ENCODE measurements around the gene TBC1D21.
A peak's percentile ranks its signal among the peaks of the same experiment; 100 is the strongest.

The TBC1D21 gene

DNA sequence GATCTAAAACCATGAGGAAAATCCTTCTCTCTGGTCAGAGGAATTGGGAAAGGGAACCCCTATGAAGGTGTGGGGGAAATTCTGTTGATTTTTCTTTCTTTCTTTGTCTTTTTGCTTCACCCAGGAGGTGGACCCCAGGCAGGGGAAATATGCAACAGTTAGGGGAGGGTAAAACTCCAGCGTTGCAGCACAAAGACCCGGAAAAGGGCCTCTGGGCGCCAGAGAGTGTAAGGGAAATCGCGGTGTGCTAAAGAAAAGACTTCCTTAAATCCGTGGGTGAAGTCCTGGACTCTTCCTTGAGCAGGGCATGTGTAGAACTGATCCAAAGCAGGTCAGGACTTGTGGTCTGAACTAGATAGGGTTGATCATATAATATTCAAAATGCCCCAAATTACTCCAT lies 11.1 kb upstream of the TBC1D21 start:
- no peak for DNase-seq

DNA sequence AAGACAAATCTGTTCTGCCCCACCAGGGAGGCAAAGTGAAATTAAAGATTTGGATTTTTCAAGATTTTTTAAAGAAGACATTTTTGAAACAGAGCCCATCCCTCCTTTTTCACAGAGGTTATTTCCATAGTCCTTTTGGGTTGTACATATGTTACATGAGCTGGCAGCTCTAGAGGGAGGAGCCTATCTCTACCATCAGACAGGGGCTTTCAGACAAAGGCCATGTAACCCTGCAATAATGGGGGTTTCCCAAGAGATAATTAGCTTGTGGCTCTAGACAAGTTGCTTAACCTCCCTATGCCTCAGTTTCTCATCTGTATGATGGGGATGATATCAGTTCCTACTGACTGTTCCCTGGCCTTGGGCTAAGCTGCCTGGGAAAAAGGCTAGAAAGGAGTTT lies 8.0 kb upstream of the TBC1D21 start:
- DNase-seq, result no peak

DNA sequence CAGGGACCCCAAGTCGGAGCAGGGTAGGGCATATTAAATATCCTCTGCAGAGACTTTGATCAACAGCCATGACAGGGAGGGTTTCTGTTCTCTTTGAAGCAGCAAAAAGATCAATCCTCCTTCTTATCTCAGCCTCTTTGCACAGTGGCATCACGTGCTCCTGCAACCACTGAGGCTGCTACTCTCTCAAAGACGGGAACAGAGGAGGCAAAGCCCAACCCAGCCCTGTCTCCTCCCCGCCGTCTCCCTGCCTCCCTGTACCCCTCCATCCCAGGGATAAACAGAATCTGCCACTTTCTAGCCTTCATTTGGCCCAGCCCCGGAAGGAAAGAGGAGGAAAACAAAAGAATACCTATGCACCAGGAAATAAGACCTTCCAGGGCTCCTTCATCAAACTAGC lies 7.5 kb upstream of the TBC1D21 start:
- no peak for DNase-seq

DNA sequence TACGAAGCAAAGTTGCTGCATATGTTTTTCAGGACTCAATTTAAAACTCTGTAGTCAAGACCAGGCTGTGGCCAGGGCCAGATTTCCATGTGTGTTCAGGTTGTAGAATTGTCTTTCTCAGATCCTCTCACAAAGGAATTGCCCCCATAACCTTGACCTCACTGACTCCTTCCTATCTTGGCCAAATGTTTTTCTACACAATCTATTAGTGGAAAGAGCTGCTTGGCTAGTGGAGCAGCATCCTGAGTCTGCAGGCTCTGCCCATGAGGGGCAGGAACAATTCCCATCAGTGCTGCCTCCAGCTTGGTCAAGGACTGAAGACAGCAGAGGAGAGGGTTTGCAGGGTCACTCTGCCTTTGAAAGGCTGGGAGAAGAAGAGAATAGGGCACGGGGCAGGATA lies 6.9 kb upstream of the TBC1D21 start:
- DNase-seq, result no peak

DNA sequence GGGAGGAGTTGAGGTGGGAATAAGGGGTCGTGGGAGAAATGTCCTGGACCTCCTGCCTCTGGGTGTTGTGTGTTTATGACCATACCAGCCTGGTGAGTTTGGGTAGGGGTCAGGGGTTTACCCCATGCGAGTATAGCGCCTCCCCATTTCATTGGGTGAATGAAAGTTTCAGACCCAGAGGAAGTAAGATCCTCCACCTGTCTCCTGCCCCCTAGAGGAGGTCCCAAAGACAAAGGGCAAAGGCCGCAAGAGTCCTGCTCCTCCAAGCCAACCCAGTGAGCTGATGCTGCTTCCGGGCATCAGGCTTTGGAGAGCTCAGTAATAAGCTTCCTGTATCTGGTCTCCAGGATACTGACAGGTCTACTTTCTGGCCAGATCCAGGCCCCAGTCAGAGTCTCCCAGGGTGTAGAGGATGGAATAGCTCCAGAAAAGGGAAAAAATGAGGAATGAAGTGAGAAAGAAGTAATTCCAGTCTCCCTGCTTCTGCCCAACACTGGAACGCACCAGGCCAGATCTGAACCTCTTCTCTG lies 6.4 kb upstream of the TBC1D21 start:
- no peak for DNase-seq

DNA sequence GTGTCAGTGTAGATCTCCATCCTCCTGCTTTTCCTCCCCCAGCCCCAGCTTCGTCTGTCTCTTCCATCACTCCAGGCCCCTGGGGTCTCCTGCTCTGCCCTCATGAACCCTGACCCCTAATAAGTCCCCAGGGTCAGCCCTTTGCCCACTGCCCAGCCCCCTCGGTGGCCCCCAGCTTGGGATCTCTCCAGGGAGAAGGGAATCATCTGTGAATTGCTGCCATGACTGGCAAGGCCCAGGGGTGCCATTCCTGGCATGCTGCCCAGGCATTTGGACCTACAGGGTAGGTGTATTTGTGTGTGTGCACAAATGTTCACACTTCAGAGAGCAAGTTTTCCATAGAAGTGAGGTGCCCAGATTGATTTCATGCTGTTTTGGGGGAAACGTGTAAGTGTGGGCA lies 5.9 kb upstream of the TBC1D21 start:
- DNase-seq, result no peak

DNA sequence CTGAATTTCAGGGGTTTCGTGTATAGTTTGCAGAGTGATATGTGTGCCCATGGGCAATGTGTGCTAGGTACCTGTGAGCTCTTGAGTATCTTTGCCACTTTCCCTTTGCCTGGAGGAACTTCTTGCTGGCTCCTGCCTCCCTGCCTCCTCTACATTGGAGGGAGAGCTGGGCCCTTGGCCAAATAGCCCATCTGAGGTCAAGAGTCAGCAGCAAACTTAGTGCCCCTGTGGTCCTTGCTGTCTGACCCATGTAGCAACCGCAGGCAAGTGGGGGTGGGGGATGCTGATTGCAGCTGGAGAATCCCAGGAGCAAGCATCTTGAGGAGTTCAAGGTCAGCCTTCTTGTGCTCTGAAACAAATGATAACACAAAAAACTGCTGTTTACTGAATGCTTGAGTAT lies 5.4 kb upstream of the TBC1D21 start:
- DNase-seq, result no peak

DNA sequence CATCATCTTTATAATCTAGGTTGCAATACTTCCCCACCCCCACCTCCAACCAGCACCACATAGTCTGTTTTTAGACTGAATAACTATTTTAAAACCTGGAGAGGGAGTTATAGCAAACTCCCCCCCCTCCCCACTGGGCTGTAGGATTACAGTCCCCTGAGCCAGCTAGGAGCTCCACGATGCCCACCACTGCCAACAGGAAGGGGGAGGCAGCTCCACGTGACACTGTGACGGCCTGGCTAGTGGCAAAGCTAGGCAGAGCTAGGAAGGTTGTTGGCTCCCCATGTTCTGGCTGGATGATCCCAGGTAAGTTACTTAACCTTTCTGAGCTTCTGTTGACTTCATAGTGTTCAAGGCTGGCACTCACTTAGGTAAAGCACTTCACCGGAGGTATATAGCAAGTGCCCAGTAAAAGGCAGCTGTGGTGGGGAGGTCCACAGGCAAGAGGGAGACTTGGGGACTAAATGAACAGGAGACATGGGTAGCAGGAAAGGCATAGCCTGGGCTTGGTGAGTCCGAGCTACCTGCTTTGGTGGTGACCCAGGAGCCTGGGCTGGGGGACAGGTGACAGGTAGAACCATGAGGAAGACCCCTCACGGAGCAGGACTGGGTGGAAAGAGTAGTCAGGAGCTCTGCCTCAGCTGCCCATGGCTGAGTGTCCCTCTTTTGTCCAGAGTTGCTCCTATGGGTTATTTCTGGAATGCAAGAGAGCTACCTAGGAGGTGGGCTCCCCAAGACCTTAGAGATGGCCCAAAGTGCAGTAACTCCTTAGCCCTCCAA lies 4.0 kb upstream of the TBC1D21 start:
- no peak for DNase-seq

DNA sequence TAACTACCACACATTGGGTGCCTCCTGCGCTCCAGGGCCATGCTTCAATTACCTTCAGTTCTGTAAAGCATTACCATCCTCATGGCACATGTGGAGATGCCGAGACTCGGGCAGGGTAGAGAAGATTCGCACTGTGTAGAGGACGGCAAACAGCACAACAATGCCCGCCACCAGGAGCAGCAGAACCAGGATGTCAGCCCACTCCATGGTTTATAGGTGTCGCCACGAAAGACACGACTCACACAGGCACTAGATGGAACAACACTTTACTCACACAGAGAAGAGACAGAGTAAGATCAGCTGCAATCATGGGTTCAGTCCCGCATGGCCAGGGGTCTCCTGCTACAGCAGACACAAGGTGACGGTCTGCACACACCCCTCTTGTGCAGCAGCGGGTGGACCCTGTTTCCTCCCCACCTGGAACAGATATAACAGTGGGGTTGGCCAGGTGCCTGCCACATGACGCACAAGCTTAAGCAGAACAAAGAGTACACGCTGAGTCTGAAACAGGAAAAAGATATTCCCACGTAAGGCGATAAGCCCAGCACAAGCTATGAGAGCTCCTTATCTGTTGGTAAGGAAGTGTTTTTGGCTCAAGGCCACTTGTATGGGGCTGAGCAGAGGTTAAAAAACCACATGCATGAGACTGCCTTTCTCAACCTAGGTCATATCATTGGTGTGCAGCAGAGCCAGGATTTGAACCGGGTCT lies 2.5 kb upstream of the TBC1D21 start:
- DNase-seq, result no peak

DNA sequence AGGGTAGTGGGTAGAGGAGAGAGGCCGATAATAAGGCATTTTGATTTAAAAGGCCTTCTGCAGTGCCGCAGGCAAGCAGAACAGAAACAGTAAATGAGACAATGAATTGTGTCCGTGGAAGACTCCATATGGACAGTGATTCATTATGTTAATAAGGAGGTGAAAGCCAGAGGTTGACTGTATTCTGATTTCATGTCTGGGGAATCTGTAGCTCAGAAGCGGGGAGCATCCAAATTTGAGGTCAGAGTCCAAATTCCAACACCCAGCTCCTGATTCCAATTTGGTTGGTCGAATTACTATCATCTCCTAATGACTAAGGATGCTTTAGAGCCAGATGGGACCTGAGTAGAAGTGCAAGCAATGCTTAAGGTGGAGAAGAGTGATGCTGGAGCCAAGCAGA lies 1.0 kb upstream of the TBC1D21 start:
- DNase-seq, result no peak

DNA sequence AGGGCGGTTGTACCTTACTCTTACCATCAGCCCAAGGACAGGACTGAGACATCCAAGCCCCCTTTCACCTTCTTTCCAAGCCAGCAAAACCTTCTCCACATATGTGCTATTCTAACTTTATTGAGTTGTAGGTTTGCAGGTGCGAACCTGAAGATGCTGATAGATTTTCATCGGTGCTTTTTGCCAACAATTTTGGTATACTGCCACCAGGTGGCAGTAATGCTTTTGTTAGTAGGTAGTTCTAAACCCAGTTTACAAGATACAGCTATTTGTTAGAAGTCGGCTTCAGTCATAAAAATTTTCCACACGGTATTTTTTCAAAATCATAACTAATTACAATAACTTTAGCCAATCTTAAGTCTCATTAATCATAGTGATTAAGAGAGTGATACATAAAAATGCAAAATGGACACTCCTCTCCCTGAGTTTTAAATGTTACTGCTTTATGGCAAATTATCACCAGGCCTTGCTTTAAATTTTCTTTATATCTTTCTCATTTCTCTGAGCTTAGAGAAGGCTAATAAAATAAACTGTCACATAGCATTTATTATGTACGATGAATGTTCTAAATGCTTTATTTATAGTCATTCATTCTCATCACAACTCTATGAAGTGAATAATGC lies 636 bp downstream of the TBC1D21 start:
- peak in 2 of 5 donors; percentile 11 to 57 for DNase-seq

DNA sequence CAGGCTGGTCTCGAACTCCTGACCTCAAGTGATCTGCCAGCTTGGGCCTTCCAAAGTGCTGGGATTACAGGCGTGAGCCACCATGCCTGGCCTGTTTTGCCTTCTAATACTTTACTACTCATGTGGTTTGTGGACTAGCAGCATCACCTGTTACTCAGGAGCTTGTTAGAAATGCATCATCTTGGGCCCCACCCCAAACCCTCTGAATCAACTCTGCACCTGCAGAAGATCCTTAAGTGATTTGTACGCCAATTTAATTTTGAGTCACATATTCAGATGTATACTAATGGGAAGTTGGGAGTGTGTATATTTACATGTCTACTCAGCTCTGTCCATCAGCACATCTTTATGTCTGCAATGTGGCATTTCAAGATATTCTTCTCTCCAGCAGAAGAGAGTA lies 6.1 kb downstream of the TBC1D21 start:
- no peak for DNase-seq

DNA sequence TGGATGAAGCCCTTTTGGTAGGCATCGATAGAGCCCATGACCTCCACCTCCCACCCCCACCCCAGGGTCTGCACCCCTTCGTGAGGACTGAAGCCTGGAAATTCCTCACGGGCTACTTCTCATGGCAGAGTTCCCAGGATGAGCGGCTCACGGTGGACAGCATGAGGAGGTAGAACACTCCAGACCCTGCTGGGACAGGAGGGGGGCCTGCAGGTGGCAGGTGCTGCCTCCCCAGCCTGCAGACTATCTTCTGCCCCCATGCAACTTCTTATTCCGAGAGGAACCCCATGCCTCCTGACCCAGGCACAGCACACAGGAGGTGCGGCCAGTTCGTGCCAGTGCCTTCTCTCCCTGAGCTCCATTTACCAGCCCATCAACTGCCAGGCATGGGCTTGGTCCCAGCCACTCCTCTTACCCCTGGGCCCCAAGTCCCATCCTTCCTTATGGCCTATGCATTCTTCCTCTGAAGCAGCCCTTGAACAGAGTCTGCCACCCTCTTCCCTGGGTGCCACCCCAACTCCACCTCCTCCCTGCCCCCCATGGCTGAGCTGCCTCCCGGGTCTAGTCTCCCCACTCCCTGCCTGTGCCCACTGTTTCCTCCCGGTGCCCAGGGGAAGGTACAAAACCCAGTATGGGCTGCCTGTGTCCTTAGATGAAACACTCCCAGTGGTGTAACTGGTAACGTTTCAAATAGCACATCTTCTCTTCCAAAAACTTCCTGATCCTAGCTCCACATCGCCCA lies 8.4 kb downstream of the TBC1D21 start:
- no peak for DNase-seq

DNA sequence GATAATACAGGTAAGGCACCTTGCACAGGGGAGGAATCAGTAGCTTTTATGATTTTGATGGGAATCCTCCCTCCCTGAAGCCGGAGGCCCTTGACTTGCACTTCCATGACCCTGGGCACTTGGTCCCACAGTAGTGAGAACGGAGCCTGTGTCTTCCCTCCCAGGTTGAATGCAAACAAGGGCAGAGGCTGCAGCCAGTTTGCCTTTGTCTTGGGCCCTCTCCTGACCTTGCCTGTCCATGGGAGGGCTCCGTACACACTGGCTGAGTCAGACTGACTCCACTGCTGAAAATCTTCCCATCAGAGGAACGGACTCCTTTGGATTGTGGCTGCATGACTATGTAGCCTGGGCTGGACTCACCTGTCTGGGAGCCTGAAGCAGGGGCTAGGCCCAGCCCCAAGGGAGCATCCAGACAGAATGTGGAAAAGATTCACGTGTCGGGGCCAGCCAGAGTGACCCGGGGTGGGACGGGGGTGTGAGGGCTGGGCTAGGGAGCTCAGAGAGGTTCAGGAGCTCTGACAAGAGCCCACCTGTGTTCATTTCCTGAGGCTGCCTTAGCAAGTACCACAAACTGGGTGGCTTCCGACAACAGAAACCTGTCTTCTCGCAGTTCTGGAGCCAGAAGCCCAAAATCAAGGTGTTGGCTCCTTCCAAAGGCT lies 9.5 kb downstream of the TBC1D21 start:
- no peak for DNase-seq

DNA sequence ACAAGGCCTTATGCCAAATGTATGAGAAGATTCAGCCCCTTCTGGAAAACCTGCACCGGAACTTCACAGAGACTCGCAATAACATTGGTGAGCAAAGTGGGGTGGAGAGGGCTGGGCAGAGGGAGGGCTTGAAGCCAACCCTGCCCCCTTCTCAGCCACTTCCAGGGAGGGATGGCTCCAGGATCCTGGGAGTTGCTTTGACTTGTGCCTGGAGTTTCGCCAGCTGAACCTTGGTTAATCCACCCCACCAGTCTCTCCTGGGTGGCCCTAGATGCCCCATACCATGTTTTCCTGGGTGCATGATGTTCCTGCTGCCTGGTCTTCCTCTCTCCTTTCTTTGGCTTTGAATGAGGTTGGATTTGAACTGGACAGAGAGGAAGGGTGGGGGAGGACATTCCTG lies 10.8 kb downstream of the TBC1D21 start:
- DNase-seq, result no peak

DNA sequence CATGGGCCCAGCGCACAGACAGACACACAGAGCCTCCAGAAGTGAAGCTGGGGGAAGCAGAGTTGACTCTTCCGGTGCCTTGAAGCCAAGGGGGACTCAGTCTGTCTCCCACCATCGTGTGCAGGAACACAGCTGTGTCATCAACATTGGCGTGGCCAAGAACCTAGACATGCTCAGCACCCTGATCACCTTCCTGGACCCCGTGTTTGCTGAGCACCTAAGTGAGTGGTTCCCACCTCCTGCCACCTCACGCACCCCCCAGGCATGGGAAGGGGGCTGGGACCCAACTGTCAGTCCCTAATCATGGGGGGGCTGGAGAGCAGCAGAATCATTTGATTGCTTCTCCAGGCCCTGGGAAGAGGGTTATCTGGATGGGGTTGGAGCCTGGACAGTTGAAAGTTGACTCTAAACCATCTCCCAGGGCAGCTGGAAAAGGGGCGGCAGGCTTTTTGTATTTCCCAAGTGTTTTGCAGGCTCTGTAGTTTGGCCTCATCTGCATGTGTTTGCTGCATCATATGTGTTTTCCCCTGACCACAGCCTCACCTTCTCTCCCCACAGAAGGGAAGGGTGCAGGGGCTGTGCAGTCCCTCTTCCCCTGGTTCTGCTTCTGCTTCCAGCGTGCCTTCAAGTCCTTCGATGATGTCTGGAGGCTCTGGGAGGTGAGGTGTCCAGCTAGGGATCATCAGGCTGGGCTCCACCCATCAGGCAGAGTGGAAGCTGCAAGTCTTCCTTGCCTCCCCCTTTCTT lies 12.8 kb downstream of the TBC1D21 start:
- no peak for DNase-seq

DNA sequence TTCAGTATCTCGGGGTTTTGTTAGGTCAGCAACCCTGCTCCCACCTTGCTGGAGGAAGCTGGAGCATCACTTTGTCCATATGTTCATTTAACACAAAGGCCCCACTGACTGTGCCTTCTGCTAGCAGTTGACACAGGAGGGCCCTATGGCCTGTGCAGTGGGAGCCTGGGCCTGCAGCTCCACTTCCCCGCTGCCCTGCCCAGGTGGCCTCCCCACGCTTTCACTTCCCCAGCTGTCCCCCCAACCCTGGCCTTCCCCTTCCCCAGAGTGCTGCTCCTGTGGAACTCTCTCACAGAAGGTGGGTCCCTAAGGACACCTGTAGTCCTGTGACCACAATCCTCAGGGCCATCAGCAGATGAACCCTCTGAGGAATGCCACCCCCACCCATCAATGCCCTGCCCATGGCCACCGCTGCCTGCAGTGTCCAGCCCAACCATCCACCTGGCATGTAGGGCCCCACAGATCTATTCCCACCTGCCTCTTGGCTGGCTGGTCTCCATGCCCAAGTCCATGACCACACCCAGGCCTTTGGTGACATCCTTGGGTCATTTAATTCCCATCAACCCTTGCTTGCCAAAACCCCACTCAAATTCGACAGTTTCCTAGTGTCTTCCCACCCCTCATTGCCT lies 13.5 kb downstream of the TBC1D21 start:
- no peak for DNase-seq

DNA sequence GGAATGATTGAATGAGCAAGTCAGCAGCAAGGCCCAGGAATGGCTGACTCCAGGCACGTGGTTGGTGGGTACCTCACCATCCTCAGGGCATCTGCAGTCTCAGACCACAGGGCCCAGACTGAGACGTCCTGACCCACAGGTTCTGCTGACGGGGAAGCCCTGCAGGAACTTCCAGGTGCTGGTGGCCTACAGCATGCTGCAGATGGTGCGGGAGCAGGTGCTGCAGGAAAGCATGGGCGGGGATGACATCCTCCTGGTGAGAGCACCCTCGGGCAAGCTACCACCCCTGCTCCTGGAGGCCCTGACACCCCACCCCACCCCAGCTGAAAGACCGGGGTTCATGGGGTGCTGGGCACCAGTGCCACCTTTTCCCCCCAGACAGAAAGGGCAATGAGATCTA lies 14.1 kb downstream of the TBC1D21 start:
- DNase-seq, result no peak

DNA sequence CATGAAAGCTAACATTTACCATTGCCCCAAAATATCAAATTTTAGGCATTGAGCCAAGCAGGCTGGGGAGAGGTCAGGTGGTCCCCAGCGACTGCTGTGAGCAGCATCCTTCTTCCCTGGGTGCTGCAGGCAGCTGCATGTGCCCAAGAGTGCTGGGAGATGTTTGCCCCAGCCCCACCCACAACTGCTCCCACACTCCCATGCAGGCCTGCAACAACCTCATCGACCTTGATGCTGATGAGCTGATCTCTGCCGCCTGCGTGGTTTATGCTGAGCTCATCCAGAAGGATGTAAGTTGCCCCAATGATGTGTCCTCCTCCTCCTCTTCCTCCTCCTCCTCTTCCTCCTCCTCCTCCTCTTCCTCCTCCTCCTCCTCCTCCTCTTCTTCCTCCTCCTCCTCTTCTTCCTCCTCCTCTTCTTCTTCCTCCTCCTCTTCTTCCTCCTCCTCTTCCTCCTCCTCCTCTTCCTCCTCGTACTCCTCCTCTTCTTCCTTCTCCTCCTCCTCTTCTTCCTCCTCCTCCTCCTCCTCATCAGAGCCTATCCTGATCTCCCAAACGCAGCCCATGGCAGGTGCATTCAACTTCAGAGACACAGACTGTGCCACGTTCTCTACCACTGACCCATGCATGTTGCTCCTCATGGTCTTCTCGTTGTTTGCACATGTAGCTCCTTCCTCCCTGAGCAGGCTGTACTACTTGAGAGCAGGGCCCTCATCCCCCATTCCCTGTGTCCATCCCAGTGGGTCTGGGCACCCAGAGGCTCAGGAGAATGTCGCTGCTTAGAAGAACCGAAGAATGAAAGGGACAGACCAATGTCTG lies 15.1 kb downstream of the TBC1D21 start:
- DNase-seq, result no peak

DNA sequence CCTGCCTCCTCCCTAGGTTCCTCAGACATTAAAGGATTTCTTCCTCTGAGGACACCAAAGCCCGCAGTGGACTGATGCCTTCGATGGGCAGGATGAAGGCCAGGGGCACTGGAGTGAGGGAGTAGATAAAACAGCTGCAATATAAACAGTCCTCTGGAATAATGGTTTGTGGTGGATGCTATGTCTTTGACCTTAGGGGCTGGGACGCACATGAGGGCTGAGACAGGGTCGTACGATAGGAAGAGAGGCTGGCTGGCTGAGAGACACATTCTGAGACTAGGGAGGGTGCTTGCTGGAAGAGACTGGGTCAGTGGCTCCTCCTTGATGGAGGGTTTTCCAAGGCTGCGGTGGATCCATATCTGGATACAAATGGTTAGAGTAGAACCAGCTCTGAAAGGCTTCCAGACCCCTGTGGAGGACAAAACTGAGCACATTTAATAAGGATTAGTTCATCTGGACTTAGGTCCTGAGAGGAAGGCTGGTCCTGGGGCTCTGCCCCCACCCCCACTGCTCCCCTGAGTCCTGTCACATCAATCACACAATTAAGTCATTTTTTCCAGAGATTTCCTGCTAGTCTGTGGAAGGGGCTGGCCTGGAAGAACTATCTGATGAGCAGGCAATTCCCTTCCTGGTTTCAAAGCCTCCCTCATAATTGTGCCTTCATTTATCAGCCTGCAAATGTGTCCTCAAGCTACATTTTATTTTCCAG lies 15.8 kb downstream of the TBC1D21 start:
- DNase-seq, result no peak
